Memory B cell (primary cell): ENCODE measurements around the gene SGTB.
"Not testable (repeated sequence)": the region's sequence is repeated elsewhere in the genome, so short reads cannot be mapped to it uniquely, and the experiment has no call there.

Source experiments
- ATAC-seq: fragments of 150-1000 bp; cut with Tn5 transposase; 2 replicates; pipeline ENCODE4 v1.10.0; 2021; ENCODE audit warnings: low read depth, mild to moderate bottlenecking, moderate library complexity
- DNase-seq, 2 donors: peaks; one replicate each; pipeline ENCODE4 v3.0.0; 2022; ENCODE audit warnings: low spot score in 2 of 2
- H3K27ac Mint-ChIP-seq: one replicate; pipeline ENCODE4 v1.8.0; 2022; ENCODE audit warnings: mild to moderate bottlenecking, moderate library complexity, mixed read lengths
- H3K27me3 Mint-ChIP-seq: one replicate; pipeline ENCODE4 v1.8.0; 2022; ENCODE audit warnings: mixed read lengths
- H3K36me3 Mint-ChIP-seq: one replicate; pipeline ENCODE4 v1.8.0; 2022; ENCODE audit warnings: mild to moderate bottlenecking, mixed read lengths
- H3K4me1 Mint-ChIP-seq: one replicate; pipeline ENCODE4 v1.8.0; 2022; ENCODE audit warnings: mixed read lengths
- H3K4me3 Mint-ChIP-seq: one replicate; pipeline ENCODE4 v1.8.0; 2022; ENCODE audit warnings: mild to moderate bottlenecking, moderate library complexity, mixed read lengths
- H3K9me3 Mint-ChIP-seq: one replicate; pipeline ENCODE4 v1.8.0; 2022; ENCODE audit warnings: mixed read lengths

SGTB gene

GRCh38 chr5:65721050-65721719, 724 bp downstream of the SGTB start:
- Mint-ChIP-seq H3K4me3 (peak overlapping the region; percentile 81), H3K27me3 (no peaks in the 10 kb centered on the region), H3K36me3 (no peaks in the 10 kb centered on the region), H3K4me1 (peaks cover 9% of the 10 kb centered on the region), H3K27ac (peak overlapping the region; percentile 60), H3K9me3 (no peaks in the 10 kb centered on the region)
- ATAC-seq (peak; percentile 45), DNase-seq (peak in 1 of 2 donors; percentile 14)

- Mint-ChIP-seq H3K9me3 (no peaks in the 10 kb centered on the region), H3K4me3 (no peak overlapping the region), H3K36me3 (peaks cover 4% of the 10 kb centered on the region), H3K27me3 (no peaks in the 10 kb centered on the region), H3K4me1 (peaks cover 9% of the 10 kb centered on the region), H3K27ac (no peak overlapping the region)
- ATAC-seq (no peak), DNase-seq (no peak)
These were observed 3.2 kb downstream of the SGTB start for GRCh38 chr5:65718576-65719310.

- ATAC-seq = no peak
- H3K9me3 Mint-ChIP-seq = no peaks in the 10 kb centered on the region
These were observed 13.8 kb downstream of the SGTB start for GRCh38 chr5:65708145-65708544.

GRCh38 chr5:65707663-65708062, 14.2 kb downstream of the SGTB start:
- DNase-seq (no peak), ATAC-seq (no peak)
- H3K27ac Mint-ChIP-seq = no peak overlapping the region
- no peaks in the 10 kb centered on the region for H3K4me1 Mint-ChIP-seq
- H3K36me3 Mint-ChIP-seq = peaks cover 5% of the 10 kb centered on the region
- H3K4me3 Mint-ChIP-seq = no peak overlapping the region
- no peaks in the 10 kb centered on the region for H3K9me3 Mint-ChIP-seq
- H3K27me3 Mint-ChIP-seq = no peaks in the 10 kb centered on the region

More at GRCh38 chr5:65708145-65708544, 13.8 kb downstream of the SGTB start:
- no peak overlapping the region for H3K27ac Mint-ChIP-seq
- H3K4me1 Mint-ChIP-seq = no peaks in the 10 kb centered on the region
- H3K36me3 Mint-ChIP-seq = peaks cover 6% of the 10 kb centered on the region
- no peak overlapping the region for H3K4me3 Mint-ChIP-seq
- no peaks in the 10 kb centered on the region for H3K27me3 Mint-ChIP-seq
- DNase-seq = no peak

- ATAC-seq = no peak
- no peak for DNase-seq
- Mint-ChIP-seq H3K27ac (peak overlapping the region; percentile 68), H3K9me3 (no peaks in the 10 kb centered on the region), H3K36me3 (peaks cover 7% of the 10 kb centered on the region), H3K4me1 (no peaks in the 10 kb centered on the region), H3K27me3 (no peaks in the 10 kb centered on the region), H3K4me3 (no peak overlapping the region)
These were observed 17.2 kb downstream of the SGTB start for GRCh38 chr5:65704621-65705239.

- ATAC-seq (no peak), DNase-seq (no peak)
- Mint-ChIP-seq H3K4me1 (peaks cover 4% of the 10 kb centered on the region), H3K27ac (no peak overlapping the region), H3K4me3 (no peak overlapping the region), H3K36me3 (peaks cover 17% of the 10 kb centered on the region), H3K9me3 (peaks cover 3% of the 10 kb centered on the region), H3K27me3 (no peaks in the 10 kb centered on the region)
These were observed 19.9 kb downstream of the SGTB start for GRCh38 chr5:65702036-65702435.

GRCh38 chr5:65699338-65699737, 22.6 kb downstream of the SGTB start:
- no peaks in the 10 kb centered on the region for H3K27me3 Mint-ChIP-seq
- H3K9me3 Mint-ChIP-seq = peaks cover 3% of the 10 kb centered on the region
- no peak overlapping the region for H3K4me3 Mint-ChIP-seq
- DNase-seq (no peak), ATAC-seq (no peak)
- peaks cover 15% of the 10 kb centered on the region for H3K36me3 Mint-ChIP-seq
- H3K4me1 Mint-ChIP-seq = peaks cover 4% of the 10 kb centered on the region
- no peak overlapping the region for H3K27ac Mint-ChIP-seq

GRCh38 chr5:65696892-65697291, 25.0 kb downstream of the SGTB start:
- peaks cover 7% of the 10 kb centered on the region for H3K4me1 Mint-ChIP-seq
- H3K4me3 Mint-ChIP-seq = no peak overlapping the region
- H3K9me3 Mint-ChIP-seq = peaks cover 5% of the 10 kb centered on the region
- H3K27ac Mint-ChIP-seq = no peak overlapping the region
- H3K27me3 Mint-ChIP-seq = no peaks in the 10 kb centered on the region
- ATAC-seq = no peak
- peaks cover 22% of the 10 kb centered on the region for H3K36me3 Mint-ChIP-seq
- DNase-seq = no peak

GRCh38 chr5:65695896-65696295, 26.0 kb downstream of the SGTB start:
- no peak overlapping the region for H3K27ac Mint-ChIP-seq
- no peaks in the 10 kb centered on the region for H3K27me3 Mint-ChIP-seq
- no peak for DNase-seq
- ATAC-seq = no peak
- H3K36me3 Mint-ChIP-seq = peaks cover 23% of the 10 kb centered on the region
- no peak overlapping the region for H3K4me3 Mint-ChIP-seq
- H3K4me1 Mint-ChIP-seq = peaks cover 7% of the 10 kb centered on the region
- peaks cover 5% of the 10 kb centered on the region for H3K9me3 Mint-ChIP-seq

GRCh38 chr5:65695162-65695755, 26.6 kb downstream of the SGTB start:
- DNase-seq = no peak
- Mint-ChIP-seq H3K27me3 (no peaks in the 10 kb centered on the region), H3K9me3 (peaks cover 5% of the 10 kb centered on the region), H3K36me3 (peaks cover 28% of the 10 kb centered on the region), H3K4me3 (no peak overlapping the region), H3K27ac (no peak overlapping the region), H3K4me1 (peaks cover 7% of the 10 kb centered on the region)
- ATAC-seq = no peak

GRCh38 chr5:65693121-65693520, 28.8 kb downstream of the SGTB start:
- Mint-ChIP-seq H3K27me3 (no peaks in the 10 kb centered on the region), H3K9me3 (peaks cover 2% of the 10 kb centered on the region), H3K27ac (peak overlapping the region; percentile 39), H3K4me1 (peaks cover 3% of the 10 kb centered on the region), H3K36me3 (peaks cover 19% of the 10 kb centered on the region), H3K4me3 (no peak overlapping the region)
- DNase-seq (no peak), ATAC-seq (no peak)

- Mint-ChIP-seq H3K4me1 (peaks cover 2% of the 10 kb centered on the region), H3K27me3 (no peaks in the 10 kb centered on the region), H3K4me3 (no peak overlapping the region), H3K36me3 (peaks cover 44% of the 10 kb centered on the region), H3K27ac (no peak overlapping the region), H3K9me3 (no peaks in the 10 kb centered on the region)
- DNase-seq = no peak
- ATAC-seq = no peak
These were observed 39.8 kb downstream of the SGTB start for GRCh38 chr5:65682148-65682547.

- not testable (repeated sequence) for H3K27ac Mint-ChIP-seq, H3K4me1 Mint-ChIP-seq, ATAC-seq, DNase-seq, H3K27me3 Mint-ChIP-seq, H3K9me3 Mint-ChIP-seq, H3K4me3 Mint-ChIP-seq
- H3K36me3 Mint-ChIP-seq = peaks cover 35% of the 10 kb centered on the region
These were observed 45.9 kb downstream of the SGTB start for GRCh38 chr5:65676056-65676455.

- H3K4me3 Mint-ChIP-seq = no peak overlapping the region
- peaks cover 32% of the 10 kb centered on the region for H3K36me3 Mint-ChIP-seq
These were observed 47.2 kb downstream of the SGTB start for GRCh38 chr5:65674749-65675148.

More at GRCh38 chr5:65674749-65675148, 47.2 kb downstream of the SGTB start:
- ATAC-seq (no peak), DNase-seq (no peak)
- Mint-ChIP-seq H3K27ac (no peak overlapping the region), H3K9me3 (no peaks in the 10 kb centered on the region), H3K4me1 (no peaks in the 10 kb centered on the region), H3K27me3 (no peaks in the 10 kb centered on the region)
